Endothelial cell of umbilical vein (primary cell): ENCODE measurements around the gene FANCC. TPM values are rescaled to one million over a fixed set of nuclear protein-coding genes. Genes with fewer than 3 reads are reported as not detected.

Source experiments
- BruUV-seq: library from RNA; stranded (reverse); fragments of 400-500 nt; replicated peaks from 2 replicates; lab custom pipeline; 2021; lab: Mats Ljungman, UMichigan
- CTCF ChIA-PET: fragments of 300-600, 350-600 bp; sonication (Branson Sonifier 250); formaldehyde crosslinking; loops from one replicate; lab custom pipeline; 2021; ENCODE audit warnings: antibody characterized with exemption, inconsistent platforms; lab: Charles Lee
- POLR2A ChIA-PET: fragments of 300-600, 350-600 bp; sonication (Branson Sonifier 250); formaldehyde crosslinking; loops from one replicate; lab custom pipeline; 2021; ENCODE audit warnings: antibody characterized with exemption, inconsistent platforms; lab: Charles Lee
- DNase-seq: peaks from one replicate; pipeline ENCODE4 v3.0.0-alpha.2; 2011; ENCODE audit warnings: low read depth, low spot score
- FAIRE-seq: peaks from 2 replicates; lab custom pipeline; 2011; peaks lifted over from hg19 to GRCh38; lab: Jason Lieb, UNC
- H2AFZ ChIP-seq: 2 replicates; pipeline ENCODE4 v1.6.0; 2012; ENCODE audit warnings: low read depth, low read length, control low read depth, inconsistent platforms
- H3K27ac ChIP-seq: 2 replicates; pipeline ENCODE4 v1.5.1; 2011; ENCODE audit warnings: low read depth, mild to moderate bottlenecking, control low read depth, low read length, moderate library complexity; ENCODE audit not compliant: insufficient read depth
- H3K27me3 ChIP-seq, 2 experiments: 2 replicates each; pipeline versions ENCODE4 v1.6.0 to v1.6.1; 2011; ENCODE audit warnings: low read length in 2 of 2, mixed read lengths in 1 of 2; ENCODE audit not compliant: control insufficient read depth in 2 of 2, insufficient read depth in 2 of 2
- H3K36me3 ChIP-seq, 2 experiments: 2 replicates in 1 of 2; 3 replicates in 1 of 2; pipeline ENCODE4 v1.5.1; 2011; ENCODE audit warnings: low read length in 2 of 2, mild to moderate bottlenecking in 1 of 2, moderate library complexity in 1 of 2; ENCODE audit not compliant: control insufficient read depth in 2 of 2, insufficient read depth in 2 of 2; ENCODE audit errors: extremely low read depth in 1 of 2
- H3K4me1 ChIP-seq: 3 replicates; pipeline ENCODE4 v1.5.1; 2011; ENCODE audit warnings: mild to moderate bottlenecking, low read length; ENCODE audit not compliant: control insufficient read depth, insufficient read depth; ENCODE audit errors: extremely low read depth
- H3K4me2 ChIP-seq: 2 replicates; pipeline ENCODE4 v1.6.1; 2011; ENCODE audit warnings: low read length, control low read depth, mixed read lengths; ENCODE audit not compliant: insufficient read depth
- H3K4me3 ChIP-seq, 3 experiments: fragments of 200-600 bp in 1 of 3; sonication (generic), shearing (Covaris generic) in 1 of 3; replicated peaks in 1 of 3; 2 replicates each; pipeline ENCODE4 v1.5.1; 2011 to 2016; ENCODE audit warnings: control low read depth in 3 of 3, low read length in 3 of 3, mild to moderate bottlenecking in 2 of 3, inconsistent platforms in 1 of 3, low read depth in 1 of 3, moderate library complexity in 1 of 3; ENCODE audit not compliant: insufficient read depth in 1 of 3
- H3K79me2 ChIP-seq: 2 replicates; pipeline ENCODE4 v1.6.0; 2012; ENCODE audit warnings: low read length, inconsistent platforms; ENCODE audit not compliant: control insufficient read depth, insufficient read depth
- H3K9ac ChIP-seq: replicated peaks from 2 replicates; pipeline ENCODE3; 2011; ENCODE audit warnings: low read length, control low read depth; ENCODE audit not compliant: insufficient read depth; ENCODE audit errors: extremely low read depth
- H3K9me1 ChIP-seq: replicated peaks from 3 replicates; pipeline ENCODE4 v1.6.0; 2011; ENCODE audit warnings: mild to moderate bottlenecking, low read length; ENCODE audit not compliant: control insufficient read depth, insufficient read depth; ENCODE audit errors: extremely low read depth
- H3K9me3 ChIP-seq: replicated peaks from 2 replicates; pipeline ENCODE4 v1.5.1; 2012; ENCODE audit warnings: low read length, inconsistent platforms; ENCODE audit not compliant: control insufficient read depth, insufficient read depth
- H4K20me1 ChIP-seq: replicated peaks from 2 replicates; pipeline ENCODE3; 2011; ENCODE audit warnings: mild to moderate bottlenecking, low read length; ENCODE audit not compliant: control insufficient read depth, insufficient read depth; ENCODE audit errors: extremely low read depth
- EZH2 ChIP-seq: IDR thresholded peaks from 2 replicates; pipeline ENCODE4 v1.6.1; 2012; ENCODE audit warnings: borderline replicate concordance, low read depth, mild to moderate bottlenecking, moderate library complexity, low read length, inconsistent platforms; ENCODE audit not compliant: severe bottlenecking
- FOS ChIP-seq: IDR thresholded peaks from 2 replicates; pipeline ENCODE4 v1.6.1; 2011; ENCODE audit warnings: mild to moderate bottlenecking, low read length, moderate library complexity, borderline replicate concordance; ENCODE audit not compliant: insufficient read depth
- JUN ChIP-seq: IDR thresholded peaks from 2 replicates; pipeline ENCODE4 v1.6.1; 2011; ENCODE audit warnings: borderline replicate concordance, low read depth; ENCODE audit not compliant: insufficient read length, insufficient read depth
- dilution Hi-C: fragments of 300-500 bp; cut with MboI; formaldehyde crosslinking; loops from one replicate; pipeline ENCODE4 v1.15.0; 2019; ENCODE audit warnings: low sequenced_read_pairs; ENCODE audit not compliant: extremely low pct_ligation_motif_present
- intact Hi-C: fragments of 100-400 bp; cut with micrococcal nuclease; formaldehyde crosslinking; loops from one replicate; pipeline ENCODE4 v1.10.0; 2022
- polyA plus RNA-seq, 4 experiments: library from polyadenylated mRNA; depleted of rRNA in 3 of 4; stranded (reverse) in 3 of 4; unstranded in 1 of 4; fragments of >200 nt; gene quantifications; 2 replicates each; pipeline versions ENCODE4 v1.2.1 to v1.2.3, GENCODE V29; 2011 to 2012; ENCODE audit warnings: missing spikeins in 1 of 4
- total RNA-seq: library from RNA; stranded (reverse); gene quantifications from 2 replicates; pipeline ENCODE4 v1.2.3, GENCODE V29; 2021
- TF ChIP-seq, protein P1 (sequence below), 2 donors: IDR thresholded peaks; 1 replicate in 1 of 2; 2 replicates in 1 of 2; pipeline ENCODE4 v1.5.1; 2011; ENCODE audit warnings: low read length in 2 of 2, mild to moderate bottlenecking in 2 of 2, moderate library complexity in 2 of 2, control low read depth in 1 of 2, inconsistent platforms in 1 of 2, low read depth in 1 of 2; ENCODE audit not compliant: insufficient read depth in 1 of 2; ENCODE audit errors: extremely low read depth in 1 of 2

Gene FANCC
- total and polyA plus RNA-seq, 2 donors (not counting 3 experiments of a cell fraction or from before 2014, with no cell fraction given): 5.7 to 13.1 TPM

DNA sequence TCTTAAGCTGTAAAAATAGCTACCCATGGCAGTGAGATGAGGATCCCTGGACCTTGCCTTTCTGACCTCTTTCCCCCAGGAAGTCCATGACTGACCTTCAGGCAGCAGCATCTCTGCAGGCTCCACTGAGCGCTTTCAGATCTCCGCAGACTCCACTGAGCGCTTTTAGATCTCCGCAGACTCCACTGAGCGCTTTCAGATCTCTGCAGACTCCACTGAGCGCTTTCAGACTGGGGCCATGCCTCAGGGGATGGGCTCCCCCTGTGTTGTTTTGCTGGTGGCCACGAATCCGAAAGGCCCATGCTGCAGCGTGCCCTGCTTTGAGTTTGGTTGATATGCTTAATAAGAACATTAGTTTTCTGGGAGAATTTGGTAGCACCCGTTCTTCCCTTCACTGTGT lies 254.2 kb downstream of the FANCC start:
- no TSS peak for BruUV-seq

DNA sequence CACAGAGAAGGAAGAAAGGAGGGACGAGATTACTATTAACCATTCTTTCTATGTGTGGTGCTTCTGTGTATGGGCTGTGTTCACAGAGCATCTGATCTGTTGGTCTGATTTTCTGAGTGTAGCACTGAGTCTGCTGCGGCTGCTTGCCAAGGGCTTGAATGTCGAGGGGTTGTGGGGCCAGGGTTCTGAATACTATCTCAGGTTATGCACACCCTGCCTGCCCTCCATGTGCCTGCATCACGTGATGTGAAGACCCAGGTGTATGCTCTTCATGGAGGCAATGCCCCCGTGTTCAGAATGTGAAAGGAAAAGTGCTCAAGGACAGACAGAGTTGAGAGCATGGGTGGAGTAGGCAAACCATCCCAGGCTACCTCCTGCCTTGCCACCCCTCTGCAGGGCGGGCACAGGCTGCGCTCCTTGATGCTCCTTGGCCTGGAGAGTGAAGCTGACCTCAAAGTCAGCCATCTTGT lies 254.9 kb downstream of the FANCC start:
- Histone ChIP-seq H3K27me3 (no peaks in the 10 kb centered on the region), H4K20me1 (no peaks in the 10 kb centered on the region), H3K9me1 (no peaks in the 10 kb centered on the region), H3K79me2 (peaks cover 17% of the 10 kb centered on the region), H3K27ac (no peak overlapping the region), H2AFZ (no peak overlapping the region), H3K9ac (no peak overlapping the region), H3K36me3 (peaks cover 2 to 20% of the 10 kb centered on the region in 2 experiments), H3K4me1 (no peaks in the 10 kb centered on the region), H3K4me3 (no peak overlapping the region), H3K9me3 (no peaks in the 10 kb centered on the region), H3K4me2 (no peak overlapping the region)
- TF ChIP-seq, protein P1, sequence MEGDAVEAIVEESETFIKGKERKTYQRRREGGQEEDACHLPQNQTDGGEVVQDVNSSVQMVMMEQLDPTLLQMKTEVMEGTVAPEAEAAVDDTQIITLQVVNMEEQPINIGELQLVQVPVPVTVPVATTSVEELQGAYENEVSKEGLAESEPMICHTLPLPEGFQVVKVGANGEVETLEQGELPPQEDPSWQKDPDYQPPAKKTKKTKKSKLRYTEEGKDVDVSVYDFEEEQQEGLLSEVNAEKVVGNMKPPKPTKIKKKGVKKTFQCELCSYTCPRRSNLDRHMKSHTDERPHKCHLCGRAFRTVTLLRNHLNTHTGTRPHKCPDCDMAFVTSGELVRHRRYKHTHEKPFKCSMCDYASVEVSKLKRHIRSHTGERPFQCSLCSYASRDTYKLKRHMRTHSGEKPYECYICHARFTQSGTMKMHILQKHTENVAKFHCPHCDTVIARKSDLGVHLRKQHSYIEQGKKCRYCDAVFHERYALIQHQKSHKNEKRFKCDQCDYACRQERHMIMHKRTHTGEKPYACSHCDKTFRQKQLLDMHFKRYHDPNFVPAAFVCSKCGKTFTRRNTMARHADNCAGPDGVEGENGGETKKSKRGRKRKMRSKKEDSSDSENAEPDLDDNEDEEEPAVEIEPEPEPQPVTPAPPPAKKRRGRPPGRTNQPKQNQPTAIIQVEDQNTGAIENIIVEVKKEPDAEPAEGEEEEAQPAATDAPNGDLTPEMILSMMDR (IDR thresholded peaks at IDR 0.05; ENCODE audit: extremely low read depth in 1 of 2, insufficient read depth in 1 of 2, low read depth in 1 of 2, low read length in 2 of 2): no peak
- TF ChIP-seq FOS: no peak
- TF ChIP-seq JUN: no peak
- CTCF ChIA-PET: interaction anchor here (1.6 kb wide), 1 partner anchor 65 kb away, joined by 6 read pairs; no protein-coding TSS in a partner anchor
- no peak for DNase-seq
- intact Hi-C loops (no loop called here), dilution Hi-C loops (no loop called here)
- FAIRE-seq: no peak
- POLR2A ChIA-PET: no interaction called here
- no TSS peak for BruUV-seq

More for the DNA sequence above, 254.2 kb downstream of the FANCC start:
- Histone ChIP-seq H3K4me3 (no peak overlapping the region), H2AFZ (no peak overlapping the region), H3K4me1 (no peaks in the 10 kb centered on the region), H3K9ac (no peak overlapping the region), H3K27ac (no peak overlapping the region), H3K9me1 (no peaks in the 10 kb centered on the region), H3K9me3 (no peaks in the 10 kb centered on the region), H3K27me3 (no peaks in the 10 kb centered on the region), H3K4me2 (no peak overlapping the region), H3K36me3 (peaks cover 2 to 20% of the 10 kb centered on the region in 2 experiments), H3K79me2 (peaks cover 14% of the 10 kb centered on the region), H4K20me1 (no peaks in the 10 kb centered on the region)
- DNase-seq (no peak), FAIRE-seq (no peak)
- ChIA-PET CTCF (no interaction called here), POLR2A (no interaction called here)
- intact Hi-C loops: no loop called here
- TF ChIP-seq EZH2: no peak
- dilution Hi-C loops: no loop called here
